ENCODE measurements around the gene PLXNA4. TPM values are rescaled to one million over a fixed set of nuclear protein-coding genes. Genes with fewer than 3 reads are reported as not detected.

PLXNA4 gene
- polyA plus RNA-seq, 1 donor (not counting 4 experiments of a cell fraction or from before 2014, with no cell fraction given): 0.01 TPM

GRCh38 chr7:132402751-132403245 is 173.5 kb downstream of the PLXNA4 start:
- Histone ChIP-seq H3K9me1 (ENCODE audit: control insufficient read depth, extremely low read depth, insufficient read depth, low read length) (no peaks in the 10 kb centered on the region), H3K79me2 (ENCODE audit: control insufficient read depth, insufficient read depth, low read length) (no peaks in the 10 kb centered on the region), H3K36me3 (ENCODE audit: control insufficient read depth in 2 of 2, extremely low read depth in 1 of 2, insufficient read depth in 2 of 2, low read length in 2 of 2) (no peaks in the 10 kb centered on the region), H4K20me1 (ENCODE audit: control insufficient read depth, extremely low read depth, insufficient read depth, low read length) (no peaks in the 10 kb centered on the region), H2AFZ (ENCODE audit: control insufficient read depth, low read length) (no peak overlapping the region), H3K4me2 (ENCODE audit: control insufficient read depth, extremely low read depth, insufficient read depth, low read depth, low read length) (no peak overlapping the region), H3K9ac (ENCODE audit: control insufficient read depth, extremely low read depth, insufficient read depth, low read length) (no peak overlapping the region), H3K27ac (ENCODE audit: control insufficient read depth, insufficient read depth, low read length) (no peak overlapping the region), H3K27me3 (ENCODE audit: control insufficient read depth, extremely low read depth, insufficient read depth, low read length) (peaks cover 19% of the 10 kb centered on the region), H3K4me3 (ENCODE audit: control insufficient read depth in 2 of 3, extremely low read depth in 1 of 3, insufficient read depth in 2 of 3, low read depth in 1 of 3, low read length in 3 of 3) (no peak overlapping the region), H3K9me3 (ENCODE audit: control insufficient read depth, low read depth, low read length) (no peaks in the 10 kb centered on the region), H3K4me1 (ENCODE audit: control insufficient read depth, extremely low read depth, insufficient read depth, low read length) (no peaks in the 10 kb centered on the region)
- TF ChIP-seq, protein P1, sequence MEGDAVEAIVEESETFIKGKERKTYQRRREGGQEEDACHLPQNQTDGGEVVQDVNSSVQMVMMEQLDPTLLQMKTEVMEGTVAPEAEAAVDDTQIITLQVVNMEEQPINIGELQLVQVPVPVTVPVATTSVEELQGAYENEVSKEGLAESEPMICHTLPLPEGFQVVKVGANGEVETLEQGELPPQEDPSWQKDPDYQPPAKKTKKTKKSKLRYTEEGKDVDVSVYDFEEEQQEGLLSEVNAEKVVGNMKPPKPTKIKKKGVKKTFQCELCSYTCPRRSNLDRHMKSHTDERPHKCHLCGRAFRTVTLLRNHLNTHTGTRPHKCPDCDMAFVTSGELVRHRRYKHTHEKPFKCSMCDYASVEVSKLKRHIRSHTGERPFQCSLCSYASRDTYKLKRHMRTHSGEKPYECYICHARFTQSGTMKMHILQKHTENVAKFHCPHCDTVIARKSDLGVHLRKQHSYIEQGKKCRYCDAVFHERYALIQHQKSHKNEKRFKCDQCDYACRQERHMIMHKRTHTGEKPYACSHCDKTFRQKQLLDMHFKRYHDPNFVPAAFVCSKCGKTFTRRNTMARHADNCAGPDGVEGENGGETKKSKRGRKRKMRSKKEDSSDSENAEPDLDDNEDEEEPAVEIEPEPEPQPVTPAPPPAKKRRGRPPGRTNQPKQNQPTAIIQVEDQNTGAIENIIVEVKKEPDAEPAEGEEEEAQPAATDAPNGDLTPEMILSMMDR (optimal IDR thresholded peaks at IDR 0.05 in 1 of 3, IDR thresholded peaks at IDR 0.05 in 1 of 3, conservative IDR thresholded peaks at IDR 0.05 in 1 of 3; ENCODE audit: extremely low read depth in 1 of 3, insufficient read depth in 2 of 3, low read length in 3 of 3): no peak
- no peak for TF ChIP-seq EZH2 (IDR thresholded peaks at IDR 0.05; ENCODE audit: low read length)
- dilution Hi-C loops (cut with MboI; ENCODE audit: extremely low pct_ligation_motif_present, low sequenced_read_pairs): no loop called here
- DNase-seq (ENCODE audit: low read depth, low spot score): no peak
- no peak for FAIRE-seq

GRCh38 chr7:132402096-132402495 is 174.2 kb downstream of the PLXNA4 start:
- Histone ChIP-seq H3K4me2 (ENCODE audit: control insufficient read depth, extremely low read depth, insufficient read depth, low read depth, low read length) (no peak overlapping the region), H3K4me1 (ENCODE audit: control insufficient read depth, extremely low read depth, insufficient read depth, low read length) (no peaks in the 10 kb centered on the region), H3K79me2 (ENCODE audit: control insufficient read depth, insufficient read depth, low read length) (no peaks in the 10 kb centered on the region), H3K27me3 (ENCODE audit: control insufficient read depth, extremely low read depth, insufficient read depth, low read length) (peaks cover 19% of the 10 kb centered on the region), H3K27ac (ENCODE audit: control insufficient read depth, insufficient read depth, low read length) (no peak overlapping the region), H2AFZ (ENCODE audit: control insufficient read depth, low read length) (no peak overlapping the region), H3K9me3 (ENCODE audit: control insufficient read depth, low read depth, low read length) (no peaks in the 10 kb centered on the region), H3K36me3 (ENCODE audit: control insufficient read depth in 2 of 2, extremely low read depth in 1 of 2, insufficient read depth in 2 of 2, low read length in 2 of 2) (no peaks in the 10 kb centered on the region), H3K4me3 (ENCODE audit: control insufficient read depth in 2 of 3, extremely low read depth in 1 of 3, insufficient read depth in 2 of 3, low read depth in 1 of 3, low read length in 3 of 3) (no peak overlapping the region), H3K9me1 (ENCODE audit: control insufficient read depth, extremely low read depth, insufficient read depth, low read length) (no peaks in the 10 kb centered on the region), H4K20me1 (ENCODE audit: control insufficient read depth, extremely low read depth, insufficient read depth, low read length) (no peaks in the 10 kb centered on the region), H3K9ac (ENCODE audit: control insufficient read depth, extremely low read depth, insufficient read depth, low read length) (no peak overlapping the region)
- dilution Hi-C loops (cut with MboI; ENCODE audit: extremely low pct_ligation_motif_present, low sequenced_read_pairs): no loop called here
- no peak for TF ChIP-seq EZH2 (IDR thresholded peaks at IDR 0.05; ENCODE audit: low read length)
- TF ChIP-seq, protein P1 (optimal IDR thresholded peaks at IDR 0.05 in 1 of 3, IDR thresholded peaks at IDR 0.05 in 1 of 3, conservative IDR thresholded peaks at IDR 0.05 in 1 of 3; ENCODE audit: extremely low read depth in 1 of 3, insufficient read depth in 2 of 3, low read length in 3 of 3): no peak
- FAIRE-seq (no peak), DNase-seq (ENCODE audit: low read depth, low spot score) (no peak)

All from keratinocyte (primary cell).